DND-41 (cell line): Measurements from ENCODE around the gene IQCH.

Experiments used
- ATAC-seq: fragments of 200-7000 bp; cut with Tn5 transposase; 3 replicates; pipeline ENCODE4 v1.9.1; 2021; ENCODE audit warnings: low read depth; ENCODE audit not compliant: insufficient read depth
- DNase-seq: peaks from one replicate; pipeline ENCODE4 v3.0.0-alpha.2; 2020
- H2AFZ ChIP-seq: 2 replicates; pipeline ENCODE4 v1.6.0; 2012; ENCODE audit warnings: low read depth, low read length
- H3K27ac ChIP-seq: 2 replicates; pipeline ENCODE4 v1.5.1; 2012; ENCODE audit warnings: low read length, inconsistent platforms
- H3K27me3 ChIP-seq: fragments of 200-600 bp; sonication (generic); 2 replicates; pipeline ENCODE4 v1.6.0; 2012; ENCODE audit warnings: low read length, mild to moderate bottlenecking, inconsistent platforms; ENCODE audit not compliant: insufficient read depth, poor library complexity
- H3K36me3 ChIP-seq: 2 replicates; pipeline ENCODE4 v1.5.1; 2012; ENCODE audit warnings: low read length, inconsistent platforms; ENCODE audit not compliant: insufficient read depth
- H3K4me1 ChIP-seq: 2 replicates; pipeline ENCODE4 v1.5.1; 2012; ENCODE audit warnings: mild to moderate bottlenecking, low read length; ENCODE audit not compliant: insufficient read depth
- H3K4me2 ChIP-seq: 2 replicates; pipeline ENCODE4 v1.6.0; 2012; ENCODE audit warnings: mild to moderate bottlenecking, moderate library complexity, low read length, inconsistent platforms; ENCODE audit not compliant: insufficient read depth
- H3K4me3 ChIP-seq, 2 experiments: fragments of 200-600 bp in 1 of 2; shearing (Covaris generic) in 1 of 2; 2 replicates each; pipeline ENCODE4 v1.5.1; 2012 to 2016; ENCODE audit warnings: inconsistent platforms in 2 of 2, low read length in 2 of 2, mild to moderate bottlenecking in 2 of 2, low read depth in 1 of 2, moderate library complexity in 1 of 2
- H3K79me2 ChIP-seq: 2 replicates; pipeline ENCODE4 v1.6.0; 2012; ENCODE audit warnings: low read length, inconsistent platforms; ENCODE audit not compliant: insufficient read depth
- H3K9ac ChIP-seq: 2 replicates; pipeline ENCODE4 v1.6.0; 2012; ENCODE audit warnings: low read depth, mild to moderate bottlenecking, inconsistent platforms, low read length, moderate library complexity
- H3K9me3 ChIP-seq: 2 replicates; pipeline ENCODE4 v1.5.1; 2012; ENCODE audit warnings: low read length, moderate library complexity, mild to moderate bottlenecking, inconsistent platforms; ENCODE audit not compliant: insufficient read depth, severe bottlenecking
- H4K20me1 ChIP-seq: 2 replicates; pipeline ENCODE4 v1.6.0; 2012; ENCODE audit warnings: low read length; ENCODE audit not compliant: insufficient read depth
- EZH2 ChIP-seq: IDR thresholded peaks from 3 replicates; pipeline ENCODE4 v1.6.1; 2012; ENCODE audit warnings: borderline replicate concordance, low read depth, mild to moderate bottlenecking, moderate library complexity, low read length, inconsistent platforms; ENCODE audit not compliant: severe bottlenecking
- TF ChIP-seq, protein P1 (sequence below): IDR thresholded peaks from 2 replicates; pipeline ENCODE4 v1.5.1; 2012; ENCODE audit warnings: borderline replicate concordance, low read length, moderate library complexity, mild to moderate bottlenecking; ENCODE audit not compliant: poor library complexity, severe bottlenecking; ENCODE audit errors: extremely low read depth

The IQCH gene

DNA sequence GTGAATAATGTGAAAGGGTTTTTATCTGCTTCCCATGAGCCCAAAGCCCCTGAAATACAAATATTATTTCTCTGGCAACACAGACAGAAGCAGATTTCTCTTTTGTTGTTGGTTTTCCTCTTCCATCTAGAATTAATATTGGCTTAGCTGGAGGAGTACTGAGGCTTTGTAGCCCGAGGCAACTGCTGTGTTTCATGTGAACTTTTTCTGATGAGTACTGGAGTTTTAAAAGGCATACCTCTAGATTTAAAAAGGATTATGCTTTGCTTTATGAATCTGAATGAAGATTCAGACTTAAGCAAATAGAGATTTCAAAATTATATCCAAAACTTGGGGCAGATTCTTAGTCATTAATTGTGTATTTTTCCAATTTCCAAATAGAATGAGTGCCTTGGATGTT, 50.9 kb downstream of the IQCH start:
- Histone ChIP-seq H3K4me1 (no peaks in the 10 kb centered on the region), H3K9me3 (no peaks in the 10 kb centered on the region), H3K79me2 (no peaks in the 10 kb centered on the region), H3K4me2 (no peak overlapping the region), H2AFZ (no peak overlapping the region), H3K9ac (no peak overlapping the region), H3K36me3 (no peaks in the 10 kb centered on the region), H3K27me3 (no peaks in the 10 kb centered on the region), H3K27ac (no peak overlapping the region), H3K4me3 (no peak overlapping the region), H4K20me1 (no peaks in the 10 kb centered on the region)
- DNase-seq (no peak), ATAC-seq (no peak)
- TF ChIP-seq, protein P1, sequence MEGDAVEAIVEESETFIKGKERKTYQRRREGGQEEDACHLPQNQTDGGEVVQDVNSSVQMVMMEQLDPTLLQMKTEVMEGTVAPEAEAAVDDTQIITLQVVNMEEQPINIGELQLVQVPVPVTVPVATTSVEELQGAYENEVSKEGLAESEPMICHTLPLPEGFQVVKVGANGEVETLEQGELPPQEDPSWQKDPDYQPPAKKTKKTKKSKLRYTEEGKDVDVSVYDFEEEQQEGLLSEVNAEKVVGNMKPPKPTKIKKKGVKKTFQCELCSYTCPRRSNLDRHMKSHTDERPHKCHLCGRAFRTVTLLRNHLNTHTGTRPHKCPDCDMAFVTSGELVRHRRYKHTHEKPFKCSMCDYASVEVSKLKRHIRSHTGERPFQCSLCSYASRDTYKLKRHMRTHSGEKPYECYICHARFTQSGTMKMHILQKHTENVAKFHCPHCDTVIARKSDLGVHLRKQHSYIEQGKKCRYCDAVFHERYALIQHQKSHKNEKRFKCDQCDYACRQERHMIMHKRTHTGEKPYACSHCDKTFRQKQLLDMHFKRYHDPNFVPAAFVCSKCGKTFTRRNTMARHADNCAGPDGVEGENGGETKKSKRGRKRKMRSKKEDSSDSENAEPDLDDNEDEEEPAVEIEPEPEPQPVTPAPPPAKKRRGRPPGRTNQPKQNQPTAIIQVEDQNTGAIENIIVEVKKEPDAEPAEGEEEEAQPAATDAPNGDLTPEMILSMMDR: no peak
- TF ChIP-seq EZH2: no peak

DNA sequence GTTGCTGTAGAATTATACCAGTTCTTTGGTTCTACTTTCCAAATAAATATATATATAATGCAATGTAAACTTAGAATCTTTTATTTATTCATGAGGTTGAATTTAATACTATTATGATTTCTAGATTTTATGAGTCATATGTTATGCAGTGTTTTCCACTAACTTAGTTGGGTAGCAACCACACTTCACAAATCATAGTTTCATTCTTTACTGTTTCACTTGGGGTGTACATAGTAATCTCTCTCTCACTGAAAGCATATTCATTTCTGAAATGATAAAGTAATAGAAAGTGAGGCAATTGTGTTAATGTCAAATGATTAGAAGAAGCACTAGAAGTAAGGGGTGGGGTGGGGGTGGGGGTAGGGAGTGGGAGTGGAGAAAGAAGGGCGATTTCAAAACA, 52.6 kb downstream of the IQCH start:
- TF ChIP-seq EZH2: no peak
- TF ChIP-seq, protein P1: no peak

DNA sequence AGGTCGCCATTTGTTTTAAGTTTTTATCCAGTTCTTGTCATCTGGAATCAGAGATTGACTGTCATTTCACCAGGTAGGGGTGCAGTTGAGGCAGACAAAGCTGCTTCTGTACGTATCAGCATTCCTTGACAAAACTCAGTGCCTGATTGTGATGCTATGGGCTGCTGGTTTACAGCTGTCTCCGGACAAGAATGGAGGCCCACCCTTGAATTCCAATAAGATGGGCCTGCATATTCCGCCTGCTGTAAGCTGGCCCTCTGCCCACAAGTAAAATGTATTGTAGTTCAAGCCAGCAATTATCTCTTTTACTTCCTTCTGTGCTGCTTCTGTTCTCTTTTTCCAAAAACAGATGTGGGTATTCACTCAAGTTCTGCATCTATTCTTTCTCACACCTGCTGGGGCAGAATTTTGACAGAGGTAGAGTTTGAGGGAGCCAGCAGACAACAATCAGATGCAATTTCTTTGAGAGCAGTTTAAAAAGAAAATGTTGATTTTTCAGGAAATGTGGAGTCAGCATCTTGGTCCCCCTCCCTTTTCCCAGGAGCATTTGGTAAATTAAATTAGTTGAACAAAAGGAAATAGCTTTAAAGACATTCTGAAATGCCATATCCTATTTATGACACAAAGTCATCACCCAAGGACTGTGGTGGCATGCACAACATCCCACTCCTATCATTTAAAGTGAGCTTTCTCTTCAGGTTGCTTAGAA, 53.5 kb downstream of the IQCH start:
- no peaks in the 10 kb centered on the region for H3K36me3 ChIP-seq
- H4K20me1 ChIP-seq: no peaks in the 10 kb centered on the region
- no peak overlapping the region for H3K4me2 ChIP-seq
- no peaks in the 10 kb centered on the region for H3K9me3 ChIP-seq
- no peak for TF ChIP-seq EZH2
- TF ChIP-seq, protein P1: no peak
- no peak overlapping the region for H3K27ac ChIP-seq
- no peak for DNase-seq
- ATAC-seq: no peak
- H3K9ac ChIP-seq: no peak overlapping the region
- no peak overlapping the region for H3K4me3 ChIP-seq
- H2AFZ ChIP-seq: no peak overlapping the region
- no peaks in the 10 kb centered on the region for H3K27me3 ChIP-seq
- H3K4me1 ChIP-seq: no peaks in the 10 kb centered on the region
- H3K79me2 ChIP-seq: no peaks in the 10 kb centered on the region

More for the DNA sequence above, 52.6 kb downstream of the IQCH start:
- Histone ChIP-seq H3K9me3 (no peaks in the 10 kb centered on the region), H4K20me1 (no peaks in the 10 kb centered on the region), H3K27me3 (no peaks in the 10 kb centered on the region), H3K4me2 (no peak overlapping the region), H3K4me3 (no peak overlapping the region), H3K36me3 (no peaks in the 10 kb centered on the region), H3K27ac (no peak overlapping the region), H3K79me2 (no peaks in the 10 kb centered on the region), H3K4me1 (no peaks in the 10 kb centered on the region), H2AFZ (no peak overlapping the region), H3K9ac (no peak overlapping the region)
- ATAC-seq: no peak
- no peak for DNase-seq
